RWPE1 (cell line): ENCODE measurements around the gene PTPN14.
A peak's percentile ranks its signal among the peaks of the same experiment; 100 is the strongest.

Experiments used
- CTCF ChIA-PET: fragments of 350-600 bp; sonication (Branson Sonifier 250); formaldehyde crosslinking; extraction: SDS; loops from one replicate; lab custom pipeline; 2021; lab: Yijun Ruan, JAX
- POLR2A ChIA-PET: fragments of 400-600 bp; formaldehyde crosslinking; extraction: SDS; loops from one replicate; lab custom pipeline; 2020; ENCODE audit warnings: antibody characterized with exemption; ENCODE audit not compliant: low non-redundant PET; lab: Yijun Ruan, JAX
- DNase-seq: peaks from one replicate; pipeline ENCODE4 v3.0.0; 2012; ENCODE audit warnings: low spot score
- H3K27ac ChIP-seq: fragments of 450-650 bp; 2 replicates; pipeline ENCODE4 v1.5.1; 2017
- TF ChIP-seq, protein P1 (sequence below): fragments of 450-650 bp; conservative IDR thresholded peaks from 2 replicates; pipeline ENCODE4 v1.5.1; 2017; ENCODE audit warnings: low read depth, mild to moderate bottlenecking

PTPN14 gene

DNA sequence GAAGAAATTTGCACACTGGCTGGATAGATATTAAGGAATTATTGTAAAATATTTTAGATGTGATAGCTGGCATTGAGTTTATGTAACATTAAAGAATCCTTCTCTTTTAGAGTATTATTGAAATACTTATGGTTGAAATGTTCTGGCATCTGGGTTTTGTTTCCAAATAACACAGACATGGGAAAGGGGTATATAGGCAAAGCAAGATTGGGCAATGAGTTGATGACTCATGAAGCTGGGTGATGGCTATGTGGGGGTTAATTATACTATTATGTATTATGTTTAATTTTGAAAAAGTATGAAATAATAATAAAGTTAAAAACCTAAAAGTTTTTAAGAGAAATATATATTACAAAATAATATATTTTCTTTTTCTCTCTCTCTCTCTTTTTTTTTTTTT, 12.5 kb upstream of the PTPN14 start:
- POLR2A ChIA-PET, result no interaction called here
- DNase-seq, result no peak
- peak overlapping the region; percentile 56 for H3K27ac ChIP-seq
- CTCF ChIA-PET, result interaction anchor here (0.5 kb wide), 1 partner anchor 187 kb away, joined by 6 read pairs; no protein-coding TSS in a partner anchor
- TF ChIP-seq, protein P1, sequence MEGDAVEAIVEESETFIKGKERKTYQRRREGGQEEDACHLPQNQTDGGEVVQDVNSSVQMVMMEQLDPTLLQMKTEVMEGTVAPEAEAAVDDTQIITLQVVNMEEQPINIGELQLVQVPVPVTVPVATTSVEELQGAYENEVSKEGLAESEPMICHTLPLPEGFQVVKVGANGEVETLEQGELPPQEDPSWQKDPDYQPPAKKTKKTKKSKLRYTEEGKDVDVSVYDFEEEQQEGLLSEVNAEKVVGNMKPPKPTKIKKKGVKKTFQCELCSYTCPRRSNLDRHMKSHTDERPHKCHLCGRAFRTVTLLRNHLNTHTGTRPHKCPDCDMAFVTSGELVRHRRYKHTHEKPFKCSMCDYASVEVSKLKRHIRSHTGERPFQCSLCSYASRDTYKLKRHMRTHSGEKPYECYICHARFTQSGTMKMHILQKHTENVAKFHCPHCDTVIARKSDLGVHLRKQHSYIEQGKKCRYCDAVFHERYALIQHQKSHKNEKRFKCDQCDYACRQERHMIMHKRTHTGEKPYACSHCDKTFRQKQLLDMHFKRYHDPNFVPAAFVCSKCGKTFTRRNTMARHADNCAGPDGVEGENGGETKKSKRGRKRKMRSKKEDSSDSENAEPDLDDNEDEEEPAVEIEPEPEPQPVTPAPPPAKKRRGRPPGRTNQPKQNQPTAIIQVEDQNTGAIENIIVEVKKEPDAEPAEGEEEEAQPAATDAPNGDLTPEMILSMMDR, result no peak

DNA sequence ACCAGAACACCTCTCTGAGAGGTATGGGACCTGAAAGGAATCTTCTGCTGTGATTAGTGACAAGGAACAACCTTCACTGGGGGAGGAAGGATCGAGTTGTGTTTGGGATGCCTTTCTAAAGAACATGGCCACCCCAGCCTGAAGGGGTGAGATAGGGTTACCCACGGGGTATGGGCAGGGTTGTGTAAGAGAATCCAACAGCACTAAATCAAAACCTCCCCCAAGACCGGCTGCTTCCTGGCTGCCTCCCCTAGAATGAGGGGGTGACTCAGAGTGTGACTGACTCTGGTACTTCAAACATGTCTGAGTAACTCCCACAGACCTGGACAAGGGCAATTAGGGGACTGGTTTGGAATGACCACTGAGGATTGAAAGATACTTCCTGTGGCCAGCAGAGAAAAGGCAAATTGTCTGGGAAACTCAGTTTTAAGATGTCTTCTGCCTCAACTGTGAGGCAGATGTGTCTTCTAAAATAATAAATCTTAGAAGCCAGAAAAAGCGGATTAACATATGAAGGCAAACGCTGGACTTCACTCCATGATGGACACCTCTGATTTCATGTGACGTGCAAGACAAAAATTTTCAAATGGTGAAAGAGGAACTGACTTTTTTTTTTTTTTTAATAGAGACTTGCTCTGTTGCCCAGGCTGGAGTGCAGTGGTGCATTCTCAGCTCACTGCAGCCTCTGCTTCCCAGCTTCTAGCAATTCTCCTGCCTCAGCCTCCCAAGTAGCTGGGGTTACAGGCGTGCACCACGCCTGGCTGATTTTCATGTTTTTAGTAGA, 6.7 kb upstream of the PTPN14 start:
- DNase-seq, result peak; percentile 65
- TF ChIP-seq, protein P1, result no peak
- H3K27ac ChIP-seq, result peak overlapping the region; percentile 69
- CTCF ChIA-PET, result interaction anchor here (0.7 kb wide), 1 partner anchor 9 kb away, joined by 5 read pairs; no protein-coding TSS in a partner anchor
- POLR2A ChIA-PET, result no interaction called here

DNA sequence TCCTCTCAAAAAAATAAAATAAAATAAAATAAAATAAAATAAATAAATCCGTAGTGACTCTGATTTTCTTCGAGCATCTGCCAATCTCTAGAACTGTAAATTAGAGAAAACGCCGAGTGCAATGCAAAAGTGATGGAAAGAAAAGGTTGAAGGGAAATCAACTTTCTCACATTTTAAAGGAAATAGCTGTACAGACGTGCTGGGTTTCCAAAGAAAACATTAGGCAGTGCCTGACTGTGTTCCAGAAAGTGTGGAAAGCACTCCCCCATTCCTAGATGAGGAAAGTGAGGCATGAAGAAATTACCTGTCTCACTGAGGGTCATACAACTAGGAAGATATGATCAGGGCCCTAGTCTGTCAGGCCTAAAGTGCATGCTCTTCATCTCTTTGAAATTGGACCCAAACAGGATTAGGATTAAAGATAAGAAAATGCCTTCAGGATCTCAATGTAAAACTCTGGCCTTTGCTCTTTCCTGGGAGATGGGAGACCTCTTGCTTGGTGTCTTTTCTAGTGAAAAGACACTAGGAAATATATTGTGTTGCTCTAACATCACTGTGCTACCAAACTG, 1.8 kb upstream of the PTPN14 start:
- peak overlapping the region; percentile 99 for H3K27ac ChIP-seq
- ChIA-PET CTCF (no interaction called here), POLR2A (no interaction called here)
- no peak for DNase-seq
- TF ChIP-seq, protein P1, result no peak

DNA sequence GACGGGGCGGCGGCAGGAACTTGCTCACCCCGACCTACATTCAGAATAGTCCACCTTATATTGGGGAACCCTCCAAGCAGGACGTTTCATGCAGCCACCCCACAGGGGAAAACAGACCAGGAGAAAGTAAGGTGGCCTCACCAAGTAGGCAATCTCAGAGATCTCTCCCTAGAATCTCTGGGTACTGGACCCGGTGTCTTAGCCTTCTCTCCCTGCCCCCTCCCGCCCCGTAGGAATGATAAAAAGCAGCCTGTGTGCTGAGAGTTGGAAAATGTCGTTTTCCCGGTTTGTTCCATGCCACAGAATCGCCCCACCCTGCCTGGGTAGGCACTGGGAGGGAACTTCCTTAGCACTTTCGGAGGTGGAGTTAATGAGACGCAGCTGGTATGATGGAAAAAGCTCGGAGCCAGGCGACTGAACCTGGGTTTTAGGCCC, 789 bp upstream of the PTPN14 start:
- peak; percentile 90 for DNase-seq
- POLR2A ChIA-PET, result interaction anchor here (0.9 kb wide), 1 partner anchor 130 kb away, joined by 4 read pairs; no protein-coding TSS in a partner anchor
- CTCF ChIA-PET, result interaction anchor here (0.6 to 1.0 kb wide), 6 partner anchors 11 to 154 kb away, joined by 3 to 5 read pairs (median 4); no protein-coding TSS in a partner anchor
- peak overlapping the region; percentile 99 for H3K27ac ChIP-seq
- TF ChIP-seq, protein P1, result no peak

DNA sequence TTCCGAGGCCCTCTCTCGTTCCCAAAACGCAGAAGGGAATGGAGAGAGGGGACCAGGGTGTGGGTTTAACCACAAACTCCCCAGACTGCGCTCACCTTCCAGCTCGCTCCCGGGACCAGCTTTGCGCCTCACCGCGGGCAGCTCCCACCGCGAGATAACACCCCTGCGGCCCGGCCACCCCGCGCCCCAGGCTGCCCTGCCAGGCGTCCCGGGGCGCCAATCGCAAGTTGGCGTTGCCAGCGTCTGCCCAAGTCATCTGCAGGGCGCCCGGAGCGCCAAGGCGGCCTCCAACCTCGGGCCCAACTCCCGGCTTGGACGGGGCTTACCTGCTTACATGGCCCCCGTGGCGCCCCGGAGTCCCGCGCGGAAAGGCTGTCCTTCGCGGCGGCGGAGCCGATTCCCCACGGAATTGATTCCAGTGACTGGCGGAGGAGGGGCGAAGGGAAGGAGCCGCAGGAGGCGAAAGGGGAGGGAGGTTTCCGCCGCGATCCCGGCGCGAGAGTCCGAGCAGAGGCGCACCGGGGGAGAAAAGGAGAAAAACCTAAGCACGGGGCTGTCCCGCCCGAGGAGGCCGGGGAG, 456 bp downstream of the PTPN14 start:
- ChIA-PET CTCF (interaction anchor here (0.7 to 1.0 kb wide), 2 partner anchors 34 to 218 kb away, joined by 3 to 5 read pairs; no protein-coding TSS in a partner anchor), POLR2A (interaction anchor here (0.7 to 1.4 kb wide), 4 partner anchors 23 to 74 kb away, joined by 3 to 4 read pairs (median 3); no protein-coding TSS in a partner anchor)
- peak; percentile 50 for DNase-seq

More for the DNA sequence above, 456 bp downstream of the PTPN14 start:
- TF ChIP-seq, protein P1, result no peak
- peak overlapping the region; percentile 99 for H3K27ac ChIP-seq
